Stimulated activated CD8-positive, alpha-beta memory T cell treated with anti-CD3 and anti-CD28 coated beads, Interleukin-4, amount 100 ng/mL, for 4 hours (primary cell): ENCODE data around the gene TDP1.
A peak's percentile ranks its signal among the peaks of the same experiment; 100 is the strongest.

ENCODE experiments used
- DNase-seq, 2 donors: peaks; one replicate each; pipeline ENCODE4 v3.0.0-alpha.2; 2020; ENCODE audit warnings: low read depth in 2 of 2, low spot score in 1 of 2

TDP1 gene

GRCh38 chr14:89941830-89942377 lies 13.8 kb upstream of the TDP1 start:
- DNase-seq: no peak

DNA sequence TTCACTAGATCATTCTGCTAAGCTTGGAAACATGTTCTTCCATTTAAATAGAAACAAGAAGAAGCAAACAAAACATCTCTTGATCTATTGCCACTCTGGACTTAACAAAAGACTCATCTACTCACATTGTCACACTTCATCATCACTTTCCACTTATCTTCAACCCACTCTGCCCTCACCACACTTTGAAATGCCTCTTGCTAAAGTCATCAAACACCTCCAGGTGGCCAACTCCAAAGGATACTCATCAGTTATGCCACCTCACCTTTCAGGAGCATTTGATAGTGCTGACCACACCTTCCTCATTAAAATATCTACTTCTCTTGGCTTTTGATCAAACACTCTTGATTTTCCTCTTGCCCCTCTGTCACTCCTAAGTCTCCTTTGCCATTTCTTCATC lies 8.4 kb upstream of the TDP1 start:
- DNase-seq: no peak

- DNase-seq: no peak
Measured at GRCh38 chr14:89952576-89952975, 3.2 kb upstream of the TDP1 start.

DNA sequence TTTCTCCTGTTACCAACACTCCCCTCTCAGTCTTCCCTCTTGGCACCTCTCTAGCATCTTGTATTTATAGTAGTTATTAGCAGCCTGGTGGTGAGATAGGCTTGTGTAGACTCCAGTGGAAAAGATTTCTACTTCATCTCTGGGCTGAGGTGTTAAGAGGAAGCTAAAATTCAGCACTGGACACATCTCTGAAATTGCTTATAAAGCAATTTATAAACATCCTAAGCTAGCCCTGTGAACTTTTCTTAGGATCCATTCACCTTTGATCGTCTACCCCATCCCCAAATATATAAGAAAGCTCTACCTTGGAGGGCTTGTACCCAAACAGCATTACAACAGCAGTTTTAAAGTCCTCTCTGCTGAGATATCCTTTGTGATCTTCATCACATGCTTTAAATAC lies 2.1 kb upstream of the TDP1 start:
- DNase-seq: no peak

GRCh38 chr14:89954070-89955021 lies 1.4 kb upstream of the TDP1 start, which contains the start of gene EFCAB11:
Gene EFCAB11 (minus strand): TSS chr14:89954730. CDS start chr14:89954660, 70 bp downstream.
- DNase-seq: peak; percentile 89 to 90

- DNase-seq: no peak
Measured at GRCh38 chr14:89955022-89955744, 544 bp upstream of the TDP1 start.

- DNase-seq: no peak
Measured at GRCh38 chr14:89956661-89957009, 908 bp downstream of the TDP1 start.

DNA sequence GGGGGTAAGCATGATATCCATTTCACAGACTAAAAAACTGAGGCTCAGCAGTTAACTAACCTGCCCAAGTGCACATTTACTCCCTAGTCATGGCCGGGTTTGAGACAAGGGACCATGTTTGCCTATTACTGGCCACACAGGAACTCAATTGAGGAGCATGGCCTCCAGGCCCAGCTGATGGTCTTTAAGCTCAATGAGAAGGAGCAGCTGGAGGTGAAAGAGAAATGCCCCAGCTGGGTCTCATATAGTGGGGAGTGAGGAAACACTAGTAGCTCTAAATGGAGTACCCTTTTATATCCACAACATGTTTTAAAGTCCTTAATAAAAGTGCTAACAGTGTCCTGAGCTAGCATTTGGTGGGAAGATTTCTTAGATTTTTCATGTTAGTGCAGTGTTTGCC lies 1.6 kb downstream of the TDP1 start:
- DNase-seq: no peak

DNA sequence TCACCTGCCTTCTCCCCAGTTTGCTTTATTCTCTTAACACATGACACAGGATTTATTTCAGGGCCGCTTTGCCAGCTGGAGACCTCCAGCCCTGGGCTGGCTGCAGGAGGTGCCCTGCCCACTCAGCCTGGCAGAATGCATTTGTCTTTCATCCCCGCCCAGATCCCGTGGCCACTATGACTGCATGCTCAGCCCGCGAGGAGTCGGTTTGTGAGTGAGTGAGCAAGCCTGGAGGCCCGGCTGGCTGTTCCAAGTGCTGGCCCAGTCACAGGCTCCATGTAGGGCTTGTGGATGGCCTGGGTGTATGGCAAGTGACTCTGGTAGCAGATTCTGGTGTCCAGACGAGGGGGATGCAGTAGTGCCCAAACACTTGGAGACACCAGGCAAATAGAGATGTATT lies 2.1 kb downstream of the TDP1 start:
- no peak for DNase-seq

- DNase-seq: no peak
Measured at GRCh38 chr14:89958966-89959365, 3.2 kb downstream of the TDP1 start.

- no peak for DNase-seq
Measured at GRCh38 chr14:89959853-89960445, 4.2 kb downstream of the TDP1 start.

GRCh38 chr14:89960914-89961313 lies 5.2 kb downstream of the TDP1 start:
- no peak for DNase-seq

DNA sequence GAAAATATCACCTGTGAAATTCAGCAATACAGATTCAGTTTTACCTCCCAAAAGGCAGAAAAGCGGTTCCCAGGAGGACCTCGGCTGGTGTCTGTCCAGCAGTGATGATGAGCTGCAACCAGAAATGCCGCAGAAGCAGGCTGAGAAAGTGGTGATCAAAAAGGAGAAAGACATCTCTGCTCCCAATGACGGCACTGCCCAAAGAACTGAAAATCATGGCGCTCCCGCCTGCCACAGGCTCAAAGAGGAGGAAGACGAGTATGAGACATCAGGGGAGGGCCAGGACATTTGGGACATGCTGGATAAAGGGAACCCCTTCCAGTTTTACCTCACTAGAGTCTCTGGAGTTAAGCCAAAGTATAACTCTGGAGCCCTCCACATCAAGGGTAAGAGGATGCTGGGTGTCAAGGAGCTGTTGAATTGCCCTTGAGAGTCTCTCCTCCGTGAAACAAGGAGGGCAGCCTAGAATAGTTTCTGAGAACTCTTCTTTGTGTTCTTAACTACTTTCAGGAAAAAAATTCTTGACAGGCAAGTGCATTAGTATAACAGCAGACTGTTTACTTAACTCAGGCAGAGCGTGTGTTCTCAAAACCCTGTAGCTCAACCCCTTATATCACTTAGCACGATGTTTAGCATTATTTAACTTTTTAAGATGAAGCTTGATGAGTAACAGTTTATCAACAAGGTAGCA lies 7.7 kb downstream of the TDP1 start:
- DNase-seq: no peak

- no peak for DNase-seq
Measured at GRCh38 chr14:89965839-89966238, 10.1 kb downstream of the TDP1 start.

DNA sequence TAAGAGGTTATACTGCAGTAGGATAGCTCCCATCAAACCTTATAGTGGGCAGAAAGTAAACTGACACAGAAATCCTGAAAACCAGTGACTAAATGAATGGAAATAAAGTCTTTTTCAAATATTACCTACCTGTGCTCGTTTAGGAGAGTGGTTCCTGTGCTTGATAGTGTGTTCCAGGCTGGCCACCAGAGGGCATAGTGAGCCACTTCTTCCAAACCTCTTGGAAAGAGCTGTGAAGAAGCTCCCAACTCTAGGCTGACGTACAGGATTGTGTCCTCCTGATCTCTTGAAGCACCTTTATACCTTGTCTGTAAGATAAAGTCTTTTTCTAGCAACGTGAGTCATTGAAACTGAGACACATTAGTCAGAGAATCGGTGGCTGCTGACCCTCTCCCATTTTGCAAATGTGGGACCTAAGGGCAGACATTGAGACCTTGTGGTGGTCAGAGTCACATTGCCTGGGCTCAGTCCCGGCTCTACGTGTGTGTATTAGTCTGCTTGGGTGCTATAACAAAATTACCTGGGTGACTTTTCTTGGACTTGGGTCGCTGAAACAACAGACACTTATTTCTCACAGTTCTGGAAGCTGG lies 17.6 kb downstream of the TDP1 start:
- DNase-seq: no peak

DNA sequence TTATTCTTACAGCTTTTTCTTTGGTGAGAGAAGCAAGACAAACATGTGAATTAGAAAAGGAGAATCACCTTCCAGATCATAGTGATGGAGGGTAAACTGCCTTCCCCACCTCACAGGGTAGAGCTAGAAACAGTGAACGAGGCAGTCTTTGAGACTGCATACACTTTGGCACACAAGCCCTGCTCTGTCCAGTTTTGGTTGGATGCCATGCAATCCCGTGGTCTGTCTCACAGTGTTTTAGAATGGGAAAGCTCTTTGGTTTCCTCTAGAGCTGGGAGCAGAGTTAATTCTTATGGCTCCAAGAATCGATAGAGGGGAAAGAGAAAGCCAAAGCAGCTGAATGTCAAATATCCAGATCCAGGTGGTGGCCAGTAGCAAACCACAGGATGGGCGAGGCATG lies 21.9 kb downstream of the TDP1 start:
- no peak for DNase-seq

DNA sequence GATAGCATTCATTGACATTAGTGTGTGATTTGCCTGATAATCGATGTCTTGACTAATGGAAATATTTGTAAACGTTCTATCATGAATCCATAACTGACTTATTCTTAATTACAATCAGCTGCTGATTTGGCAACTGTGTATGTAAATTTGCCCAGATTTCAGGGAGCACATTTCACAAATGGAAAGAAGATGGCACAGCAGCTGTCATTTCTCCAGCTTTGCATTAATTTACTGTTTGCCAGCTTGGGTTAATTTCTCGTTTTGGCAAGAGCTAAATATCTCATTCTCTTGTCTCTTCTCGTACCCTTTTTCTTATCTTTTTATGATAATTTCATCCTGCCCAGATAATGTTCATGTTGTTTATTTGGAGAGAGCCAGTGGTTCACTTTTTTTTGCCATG lies 22.9 kb downstream of the TDP1 start:
- no peak for DNase-seq

DNA sequence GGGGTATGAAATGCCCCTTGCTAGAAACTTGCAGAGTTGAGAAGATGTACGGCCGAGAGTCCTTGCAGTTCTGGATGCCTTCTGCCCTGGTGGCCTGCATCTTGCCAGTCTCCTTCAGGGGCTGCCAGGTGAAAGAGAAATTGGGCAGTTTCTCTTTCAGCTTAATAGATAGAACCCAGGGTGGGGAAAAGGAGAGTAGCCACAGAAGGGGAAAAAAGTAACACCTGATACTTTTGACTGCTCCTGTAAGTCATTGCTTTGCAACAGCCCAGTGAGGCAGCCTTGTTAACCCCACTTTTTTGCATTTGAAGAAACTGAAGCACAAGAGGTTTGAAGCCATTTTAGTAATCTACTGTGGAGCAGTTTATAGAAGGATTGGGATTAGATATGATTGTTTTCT lies 27.6 kb downstream of the TDP1 start:
- no peak for DNase-seq

DNA sequence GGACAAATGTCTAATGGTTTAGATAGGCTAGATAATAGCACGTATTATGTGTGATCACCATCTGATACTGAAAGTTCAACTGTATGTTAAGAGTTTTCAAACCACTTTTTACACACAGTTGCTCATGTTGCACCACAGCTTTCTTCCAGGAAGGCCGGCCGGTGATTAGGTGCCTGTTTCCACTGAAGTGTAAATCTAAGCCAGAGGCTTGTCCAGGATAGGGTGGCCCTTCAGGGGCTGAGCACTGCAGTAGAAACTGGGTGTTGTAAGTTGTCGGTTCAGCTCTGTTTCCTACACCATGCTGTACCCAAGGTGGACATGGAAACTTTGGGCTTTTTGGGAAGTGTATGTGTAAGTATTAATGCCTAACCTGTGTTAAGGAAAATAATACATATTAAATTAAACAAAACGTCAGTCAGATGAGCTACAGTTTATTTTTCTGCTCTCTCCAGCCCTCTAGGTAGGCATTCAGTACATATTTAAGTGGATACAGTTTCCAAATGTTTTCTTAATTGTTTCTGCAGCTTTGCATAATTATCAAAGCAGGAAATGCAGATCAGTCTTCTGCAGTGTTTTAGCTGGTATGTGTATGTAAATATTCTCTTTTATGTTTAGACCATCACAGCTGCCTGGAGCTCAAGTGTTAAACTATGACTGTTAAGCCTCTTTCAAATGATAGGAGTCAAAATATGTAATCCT lies 30.9 kb downstream of the TDP1 start:
- no peak for DNase-seq

- DNase-seq: no peak
Measured at GRCh38 chr14:89987161-89987475, 31.4 kb downstream of the TDP1 start.
